Esophagus squamous epithelium (tissue), 4 donors: Measurements from ENCODE around the gene SPATA12.

ENCODE experiments used
- CTCF ChIP-seq, 6 experiments: fragments of 450-650 bp in 4 of 6; fragments of 200-600 bp in 2 of 6; sonication (generic) in 2 of 6; IDR thresholded peaks; one replicate each; pipeline ENCODE4 v1.5.1; 2016 to 2019; ENCODE audit warnings: antibody characterized with exemption in 6 of 6, mild to moderate bottlenecking in 4 of 6, moderate library complexity in 4 of 6
- POLR2A ChIP-seq, 4 donors: fragments of 450-650 bp; IDR thresholded peaks; one replicate each; pipeline ENCODE4 v1.6.1; 2017; ENCODE audit warnings: antibody characterized with exemption in 4 of 4, mild to moderate bottlenecking in 4 of 4, moderate library complexity in 3 of 4

DNA sequence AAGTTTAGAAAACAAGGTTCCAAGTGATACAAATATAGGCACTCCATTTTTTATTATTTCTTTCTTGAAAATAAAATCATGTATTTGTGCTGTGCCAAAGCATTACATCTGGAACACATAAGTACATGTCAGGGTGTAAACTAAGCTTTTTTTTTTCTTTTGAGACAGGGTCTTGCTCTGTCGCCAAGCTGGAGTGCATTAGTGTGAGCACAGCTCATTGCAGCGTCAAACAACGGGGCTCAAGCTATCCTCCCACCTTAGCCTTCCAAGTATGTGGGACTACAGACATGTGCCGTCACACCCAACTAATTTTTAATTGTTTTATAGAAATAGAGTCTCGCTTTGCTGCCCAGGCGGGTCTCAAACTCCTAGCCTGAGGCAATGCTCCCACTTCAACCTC lies 9.0 kb downstream of the SPATA12 start:
- TF ChIP-seq POLR2A (IDR thresholded peaks at IDR 0.05): no peak
- no peak for TF ChIP-seq CTCF (IDR thresholded peaks at IDR 0.05)
